GM21367 (cell line): ENCODE results near the gene KCTD17.

Experiments used
- ATAC-seq: cut with Tn5 transposase; IDR thresholded peaks from one replicate; pipeline ENCODE4 v1.9.1; 2021; ENCODE audit not compliant: unreplicated experiment

KCTD17 gene

DNA sequence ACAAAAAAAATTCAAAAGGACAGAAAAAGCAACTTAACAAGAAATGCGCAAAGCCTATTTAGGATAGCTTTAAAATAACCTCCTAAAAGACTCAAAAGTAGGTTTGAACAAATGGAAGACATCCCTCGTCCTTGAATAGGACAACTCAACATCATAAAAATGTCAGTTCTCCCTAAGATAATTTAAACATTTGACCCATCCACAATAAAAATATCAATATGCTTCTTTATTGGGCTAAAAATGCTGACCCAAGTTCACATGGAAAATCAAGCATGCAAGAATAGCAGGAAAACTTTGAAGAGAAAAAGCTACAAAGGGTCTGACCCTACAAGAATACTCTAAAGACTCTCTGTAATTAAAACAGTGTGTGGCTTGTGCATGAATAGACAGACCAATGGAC lies 12.1 kb upstream of the KCTD17 start:
- no peak for ATAC-seq

DNA sequence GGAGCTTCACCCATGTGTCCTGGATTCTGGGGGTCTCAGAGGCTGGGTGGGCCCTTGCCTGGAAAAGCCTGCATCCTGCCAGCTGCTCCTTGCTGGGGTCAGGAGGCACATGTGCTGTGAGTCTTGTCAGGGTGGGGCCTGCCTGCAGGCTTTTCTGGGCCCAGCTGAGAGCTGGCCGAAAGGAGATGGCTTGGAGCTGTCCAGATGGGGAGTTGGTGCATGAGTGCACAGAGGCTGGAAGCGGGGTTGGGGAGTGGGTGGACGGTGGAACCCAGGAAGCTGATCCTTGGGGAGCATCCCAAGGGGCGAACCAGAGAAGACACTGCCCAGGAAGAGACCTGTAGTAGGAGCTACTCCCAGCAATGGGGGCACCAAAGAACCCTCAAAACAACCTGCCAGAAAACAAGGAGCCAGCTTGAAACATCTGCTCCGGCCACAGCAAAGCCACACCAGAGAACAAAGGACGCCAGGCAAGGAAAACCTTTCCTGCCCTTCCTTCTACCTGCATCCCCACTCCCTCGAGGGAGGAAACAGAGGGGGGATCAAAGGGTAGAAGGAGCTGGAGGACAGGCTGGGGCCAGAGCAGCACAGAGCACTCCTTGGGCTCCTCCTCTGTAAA lies 8.2 kb upstream of the KCTD17 start:
- ATAC-seq, result no peak

DNA sequence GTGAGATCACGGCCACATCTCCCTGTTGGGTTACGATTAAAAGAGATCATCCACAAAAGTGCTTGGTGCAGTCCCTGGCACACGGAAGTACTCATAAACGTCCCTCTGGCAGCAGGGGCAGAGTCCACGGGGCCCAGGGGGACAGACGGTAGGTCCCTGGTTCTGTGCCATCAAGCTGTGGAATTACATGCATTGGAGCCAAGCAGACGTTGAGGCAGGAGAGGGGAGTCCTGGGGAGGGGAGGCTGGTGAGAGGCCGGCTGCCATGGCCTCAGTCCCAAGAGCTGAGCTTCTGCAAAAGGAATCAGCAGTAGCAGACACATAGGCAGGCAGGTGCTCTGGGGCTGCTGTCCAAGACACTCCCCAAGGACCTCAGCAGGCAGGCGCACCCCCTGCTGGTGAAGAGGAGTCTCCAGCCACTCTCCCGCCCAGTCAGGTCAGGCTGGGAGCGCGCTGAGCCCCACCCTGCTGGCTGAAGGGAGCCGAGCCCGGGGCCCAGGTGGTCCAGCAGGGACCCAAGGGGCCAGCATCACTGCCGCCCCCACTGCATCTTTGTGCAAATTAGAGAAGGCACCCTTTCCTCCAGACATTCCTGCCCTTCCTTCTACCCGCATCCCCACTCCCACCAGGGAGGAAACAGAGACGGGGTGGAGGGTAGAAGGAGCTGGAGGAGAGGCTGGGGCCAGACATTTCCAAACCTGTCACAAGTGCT lies 7.6 kb upstream of the KCTD17 start:
- ATAC-seq, result no peak

DNA sequence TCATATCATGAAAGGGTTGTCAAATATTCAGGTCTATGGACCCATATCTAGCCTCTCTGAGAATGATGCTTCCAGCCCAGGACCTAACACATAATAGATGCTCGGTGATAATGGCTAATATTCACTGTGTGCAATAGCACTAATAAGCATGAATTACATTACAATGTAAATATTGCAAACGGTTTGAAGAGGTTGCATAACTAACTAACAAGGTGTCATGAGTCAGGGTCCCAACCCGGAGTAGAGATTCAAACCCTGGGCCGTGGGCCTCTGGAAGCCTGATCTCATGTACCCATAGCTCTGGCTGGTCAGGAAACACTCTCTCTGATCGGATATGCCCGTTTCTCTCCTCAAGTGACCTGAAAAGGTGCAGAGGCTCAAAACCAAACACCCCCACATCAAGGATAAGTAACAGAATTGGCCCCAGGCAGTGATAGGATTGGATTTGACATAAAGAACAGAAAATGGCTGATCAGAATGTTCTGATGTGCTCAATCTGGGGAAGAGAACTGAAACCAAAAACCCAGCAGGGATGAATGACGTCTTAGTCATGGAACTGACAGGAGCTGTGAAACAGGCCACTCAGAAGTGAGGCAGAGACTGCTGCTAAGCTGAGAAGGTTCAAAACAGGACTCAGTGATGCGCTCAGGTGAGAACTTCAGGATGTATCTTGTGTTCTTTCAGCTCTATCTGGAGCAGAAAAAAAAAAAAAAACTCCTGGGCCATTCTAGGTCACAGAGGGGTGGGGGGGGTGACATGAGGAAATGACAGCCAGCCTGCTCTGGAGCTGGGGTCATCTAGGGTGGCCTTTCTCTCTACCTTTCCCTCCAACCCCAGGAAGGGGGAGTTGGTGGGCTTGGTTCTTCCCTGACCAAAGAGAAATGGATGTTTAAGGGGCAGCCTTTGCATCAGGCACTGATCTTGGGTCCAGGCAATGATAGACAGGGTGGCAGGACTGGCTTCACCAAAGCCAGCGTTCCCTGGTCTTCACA lies 6.6 kb upstream of the KCTD17 start:
- no peak for ATAC-seq

DNA sequence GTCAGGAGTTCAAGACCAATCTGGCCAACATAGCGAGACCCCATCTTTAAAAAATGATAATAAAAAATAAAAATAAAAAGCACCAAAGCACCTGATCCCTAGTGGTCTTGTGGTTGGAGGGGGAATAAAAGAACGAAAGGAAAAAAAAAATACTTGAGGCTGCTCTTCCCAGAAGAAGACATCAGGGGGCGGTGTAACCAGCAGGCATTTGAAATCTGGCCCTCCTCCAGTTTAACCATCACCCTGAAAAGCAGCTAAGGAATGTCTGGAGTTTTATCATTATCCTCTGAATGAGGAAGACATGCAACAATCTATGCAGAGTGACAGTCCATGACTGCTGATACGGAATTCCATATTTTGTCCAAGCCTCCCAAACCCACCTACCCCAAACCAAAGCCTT lies 5.6 kb upstream of the KCTD17 start:
- no peak for ATAC-seq

DNA sequence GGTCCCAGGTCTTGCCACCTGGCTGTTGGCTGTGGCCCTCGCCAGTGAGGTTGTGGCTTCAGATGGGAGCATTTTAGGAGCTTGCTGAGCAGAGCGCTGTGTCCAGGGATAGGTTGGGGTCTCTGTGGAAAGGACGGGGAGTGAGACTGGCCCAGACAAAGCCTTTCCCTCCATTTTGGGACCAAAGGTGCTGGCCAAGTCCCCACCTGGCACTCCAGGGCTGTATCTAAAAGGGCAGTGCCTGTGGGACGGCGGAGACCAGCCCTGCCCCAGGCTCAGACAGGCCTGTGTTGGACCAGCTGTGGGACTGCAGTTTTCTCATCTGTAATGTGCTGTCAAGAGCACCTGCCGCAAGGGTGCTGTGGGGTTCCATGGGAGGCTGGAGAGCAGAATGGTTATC lies 5.0 kb upstream of the KCTD17 start:
- ATAC-seq, result no peak

DNA sequence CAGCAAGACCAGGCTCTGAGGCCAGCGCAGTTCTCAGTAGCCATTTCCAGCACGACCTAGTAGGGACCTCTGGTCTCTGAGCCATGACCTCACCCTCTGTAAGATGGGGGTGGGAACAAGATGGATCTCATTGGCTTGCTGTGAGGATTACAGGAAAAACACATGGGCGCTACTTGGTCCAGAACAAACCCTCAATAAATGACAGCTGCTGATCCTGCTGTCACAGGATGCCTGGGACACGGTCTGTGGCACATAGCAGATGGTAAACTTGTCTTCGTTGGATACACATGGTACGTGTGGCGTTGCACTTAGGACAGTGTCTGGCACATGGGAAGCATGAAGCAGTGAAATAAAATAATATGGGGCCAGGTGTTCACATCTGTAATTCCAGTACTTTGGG lies 4.5 kb upstream of the KCTD17 start:
- no peak for ATAC-seq

DNA sequence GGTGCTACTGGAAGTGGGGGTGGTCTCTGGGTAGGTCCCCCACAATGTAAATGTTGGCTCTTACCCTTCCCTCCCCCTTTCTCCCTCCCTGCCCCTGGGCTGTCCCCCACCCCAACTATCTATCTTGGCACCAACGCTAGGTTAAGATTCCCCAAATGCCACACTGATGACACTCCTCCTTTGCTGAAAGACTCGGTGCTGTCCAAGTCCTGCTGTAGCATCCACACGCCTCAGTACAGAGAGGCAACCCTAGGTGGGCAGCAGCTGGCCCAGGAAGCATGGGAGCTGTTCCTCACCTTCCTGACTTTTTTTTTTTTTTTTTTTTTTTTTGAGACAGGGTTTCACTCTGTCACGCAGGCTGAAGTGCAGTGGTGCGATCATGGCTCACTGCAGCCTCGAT lies 3.4 kb upstream of the KCTD17 start:
- no peak for ATAC-seq

DNA sequence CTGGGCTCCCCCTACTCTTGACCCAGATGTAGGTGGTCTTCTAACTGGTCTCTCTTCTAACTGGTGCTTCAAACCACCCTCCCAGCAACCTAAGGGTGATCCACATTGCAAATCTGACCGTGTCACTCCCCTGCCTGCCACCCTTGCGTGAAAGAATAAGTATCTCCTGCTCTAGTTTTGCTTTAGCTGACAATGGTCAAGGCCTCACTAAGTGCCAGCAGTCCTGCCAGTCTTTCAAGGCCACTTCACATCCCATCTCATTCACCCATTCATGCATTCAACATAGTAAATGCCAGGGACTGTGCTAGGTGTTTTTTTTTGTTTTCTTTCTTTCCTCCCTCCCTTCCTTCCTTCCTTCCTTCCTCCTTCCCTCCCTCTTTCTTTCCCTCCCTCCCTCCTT lies 2.3 kb upstream of the KCTD17 start:
- ATAC-seq, result no peak

DNA sequence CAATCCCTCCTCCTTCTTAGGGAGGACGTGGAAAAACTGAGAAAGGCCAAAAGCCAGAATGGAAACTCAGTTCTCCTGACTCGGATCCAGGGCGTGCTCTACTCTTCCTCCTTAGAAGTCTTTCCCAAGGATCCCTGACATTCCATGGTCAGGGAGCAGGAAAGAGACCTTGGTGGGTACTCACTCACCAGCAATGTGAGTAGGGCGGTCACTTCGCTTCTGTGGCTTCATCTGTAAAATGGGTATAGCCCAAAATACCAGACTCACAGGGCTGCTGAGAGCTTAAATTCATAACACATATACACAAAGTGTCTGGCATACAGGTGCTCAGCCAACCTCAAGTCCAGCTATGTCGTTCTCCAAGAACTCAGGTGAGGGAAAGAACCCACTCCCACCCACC lies 629 bp upstream of the KCTD17 start:
- ATAC-seq, result no peak

DNA sequence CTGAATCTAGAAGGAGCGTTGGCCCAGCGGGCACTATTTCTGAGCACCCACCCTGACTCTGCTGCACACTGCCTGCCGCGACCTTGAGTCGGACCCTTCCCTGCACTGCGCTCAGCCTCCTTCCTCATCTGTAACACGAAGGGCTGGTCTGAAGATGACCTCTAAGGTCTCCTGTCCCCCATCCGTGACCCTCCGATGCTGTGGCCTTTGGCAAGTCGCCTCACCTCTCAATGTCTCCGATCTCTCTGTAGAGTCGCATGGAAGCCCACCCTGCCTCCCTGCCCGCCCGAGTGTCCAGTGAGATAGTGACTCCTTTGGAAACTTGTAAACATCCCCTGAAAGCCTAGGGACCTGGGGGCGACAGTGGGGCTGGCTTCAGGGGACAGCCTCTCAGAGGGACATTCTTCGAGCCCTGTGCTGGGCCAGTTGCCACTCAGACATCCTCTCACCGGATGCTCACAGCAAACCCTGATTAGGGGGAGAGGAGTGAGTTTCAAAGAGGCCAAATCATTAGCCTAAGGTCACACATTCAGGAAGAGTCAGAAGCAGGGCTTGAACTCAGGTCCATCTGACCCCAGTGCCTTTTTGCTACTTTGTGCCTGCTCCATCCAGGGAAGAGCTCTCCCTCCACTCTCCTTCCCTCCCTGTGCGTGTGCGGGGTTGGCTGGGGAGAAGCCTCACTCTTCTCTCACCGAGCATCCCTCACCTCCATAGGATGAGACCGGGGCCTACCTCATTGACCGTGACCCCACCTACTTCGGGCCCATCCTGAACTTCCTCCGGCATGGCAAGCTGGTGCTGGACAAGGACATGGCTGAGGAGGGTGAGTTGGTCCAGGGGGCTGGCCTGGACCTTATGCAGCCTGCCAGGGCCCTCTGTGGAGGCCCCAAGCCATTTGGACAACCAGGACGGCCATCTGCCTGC lies 1.1 kb downstream of the KCTD17 start:
- no peak for ATAC-seq

DNA sequence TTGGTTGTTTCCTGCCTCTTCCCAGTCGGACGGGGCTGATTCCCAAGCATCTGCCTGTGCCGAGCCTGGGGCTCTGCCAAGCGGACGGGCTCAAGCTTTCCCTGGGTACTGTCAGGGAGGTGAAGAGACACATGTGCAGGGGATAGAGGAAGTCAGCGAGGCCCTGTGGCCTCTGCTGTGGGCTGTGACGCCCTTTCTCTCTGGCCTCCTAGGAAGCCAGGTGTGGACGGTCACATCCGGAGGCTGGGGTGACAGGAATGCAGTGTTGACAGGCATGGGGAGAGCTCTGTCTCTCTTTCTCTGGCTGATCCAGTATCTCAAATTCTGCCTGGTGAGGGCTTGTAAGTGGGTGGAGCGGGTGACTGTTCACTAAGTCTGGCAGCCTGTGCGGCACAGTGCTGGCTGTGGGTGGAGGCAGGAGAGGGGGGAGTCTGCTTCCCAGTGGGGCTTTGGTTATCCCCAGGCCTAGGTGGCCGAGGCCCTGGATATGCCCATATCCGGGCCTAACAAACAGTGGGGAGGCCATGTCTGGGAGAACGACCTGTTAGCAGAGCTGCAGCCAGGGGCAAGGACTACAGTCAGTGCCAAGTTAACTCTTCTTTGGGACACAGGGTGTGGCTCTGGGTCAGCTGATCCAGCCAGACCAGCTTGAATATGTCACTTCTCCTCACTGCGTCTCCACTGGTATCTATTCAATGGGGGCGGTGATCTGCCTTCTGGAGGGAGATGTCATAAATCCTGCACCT lies 1.9 kb downstream of the KCTD17 start:
- no peak for ATAC-seq

DNA sequence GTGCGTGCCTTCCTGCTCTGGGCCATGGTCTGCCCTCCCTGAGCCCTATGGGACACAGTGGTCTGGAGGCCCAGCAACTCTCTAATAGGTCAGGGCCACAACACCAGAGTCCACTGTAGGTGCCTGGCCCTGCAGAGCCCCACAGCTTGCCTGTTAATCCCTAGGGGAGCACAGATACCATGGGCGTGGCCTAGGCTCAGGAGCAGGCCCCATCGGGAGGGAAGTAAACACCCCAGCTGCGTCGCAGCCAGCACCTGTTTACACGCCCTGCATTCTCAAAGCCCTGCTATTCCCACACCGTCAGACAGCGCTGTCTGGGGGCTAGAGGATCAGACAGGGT lies 2.5 kb downstream of the KCTD17 start:
- ATAC-seq, result no peak

DNA sequence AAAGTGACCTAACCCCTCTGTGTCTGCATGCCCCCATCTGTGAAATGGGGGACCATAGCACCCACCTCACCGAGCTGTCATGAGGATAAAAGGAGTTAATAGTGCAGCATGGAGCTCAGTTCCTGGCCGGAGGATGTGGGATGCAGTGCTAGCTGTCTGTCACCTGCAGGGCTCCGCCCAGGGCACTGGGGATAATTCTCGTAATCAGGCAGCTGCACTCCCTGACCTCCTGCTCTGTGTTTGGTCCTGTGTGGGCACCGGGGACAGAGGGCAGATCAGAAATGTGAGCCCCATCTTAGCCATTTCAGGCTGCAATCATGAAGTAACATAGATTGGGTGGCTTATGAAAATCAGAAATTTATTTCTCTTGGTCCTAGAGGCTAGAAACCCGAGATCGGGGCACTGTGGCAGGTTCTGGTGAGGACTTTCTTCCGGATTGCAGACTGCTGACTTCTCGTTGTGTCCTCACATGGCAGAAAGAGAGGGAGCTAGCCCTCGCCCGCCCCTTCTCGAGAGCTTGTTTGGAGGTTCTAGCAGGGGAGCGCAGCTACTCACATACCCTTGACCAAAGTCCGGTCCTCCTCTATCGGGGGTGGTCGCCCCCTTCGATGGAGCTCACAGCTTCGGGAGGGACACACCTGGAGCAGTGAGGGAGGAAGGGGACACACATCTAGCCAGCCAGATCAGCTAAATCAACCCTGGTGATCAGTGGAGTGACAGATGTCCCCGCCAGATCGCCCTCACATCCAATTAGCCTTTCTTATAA lies 3.2 kb downstream of the KCTD17 start:
- ATAC-seq, result no peak

DNA sequence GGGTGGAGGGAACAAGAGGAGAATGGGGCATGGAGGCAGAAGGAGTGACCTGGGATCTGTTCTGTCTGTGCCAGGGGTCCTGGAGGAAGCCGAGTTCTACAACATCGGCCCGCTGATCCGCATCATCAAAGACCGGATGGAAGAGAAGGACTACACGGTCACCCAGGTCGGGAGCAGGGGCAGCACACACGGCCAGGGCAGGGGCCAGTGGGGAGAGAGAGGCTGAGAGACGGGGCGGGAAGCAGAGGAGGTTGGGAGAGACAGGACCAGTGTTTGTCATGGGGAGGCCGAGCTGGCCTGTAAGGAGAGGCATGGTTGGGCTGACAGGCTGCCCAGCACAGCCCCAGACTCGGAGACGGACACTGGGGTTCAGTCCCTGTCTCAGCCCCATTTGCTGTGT lies 4.7 kb downstream of the KCTD17 start:
- no peak for ATAC-seq

DNA sequence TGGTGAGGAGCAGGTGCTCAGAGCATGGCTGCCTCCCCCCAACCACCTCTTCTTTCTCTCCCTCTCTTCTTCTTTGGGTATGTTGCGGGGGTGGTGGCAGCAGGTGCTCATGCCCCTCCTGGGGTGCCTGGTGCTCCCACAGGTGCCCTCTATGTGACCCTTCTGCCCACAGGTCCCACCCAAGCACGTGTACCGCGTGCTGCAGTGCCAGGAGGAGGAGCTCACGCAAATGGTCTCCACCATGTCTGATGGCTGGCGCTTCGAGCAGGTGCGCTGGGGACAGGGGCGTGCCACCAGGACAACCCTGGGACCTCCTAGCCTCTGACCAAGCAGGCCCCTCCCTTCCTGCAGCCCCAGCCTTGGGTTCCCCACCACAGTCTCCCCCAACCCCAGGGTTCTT lies 5.7 kb downstream of the KCTD17 start:
- no peak for ATAC-seq

DNA sequence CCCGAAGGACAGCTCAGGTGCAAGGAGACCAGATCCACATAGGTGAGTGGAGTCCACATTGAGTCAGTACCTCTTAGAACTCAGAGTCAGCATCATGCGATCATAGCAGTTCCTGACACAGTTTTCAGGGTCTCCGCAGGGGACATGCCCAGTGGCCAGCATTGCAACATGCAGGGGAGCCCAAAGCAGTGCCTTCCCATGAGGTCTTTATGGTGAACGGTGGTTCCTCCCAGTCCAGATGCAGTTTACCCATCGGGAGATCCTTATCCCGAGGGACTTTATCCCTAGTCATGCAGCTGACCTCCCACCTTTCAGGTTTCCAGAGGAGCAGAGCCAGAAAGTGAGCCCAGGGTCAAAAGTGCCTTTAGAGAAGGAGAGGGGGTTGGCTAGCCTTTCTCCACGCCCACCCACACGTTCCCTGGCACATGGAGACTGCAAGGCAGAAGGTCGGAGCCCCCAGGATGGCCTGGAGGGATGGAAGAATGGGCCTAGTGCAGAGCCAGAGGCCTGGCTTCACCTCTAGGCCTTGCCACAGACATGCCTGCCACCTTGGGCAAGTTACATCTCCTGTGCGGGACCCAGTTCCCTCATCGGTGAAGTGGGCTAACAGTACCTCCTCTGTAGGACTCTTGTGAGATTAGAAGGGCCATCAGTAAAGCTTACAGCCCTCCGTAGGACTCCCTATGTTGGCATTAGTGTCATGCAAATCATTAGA lies 6.4 kb downstream of the KCTD17 start:
- ATAC-seq, result no peak

DNA sequence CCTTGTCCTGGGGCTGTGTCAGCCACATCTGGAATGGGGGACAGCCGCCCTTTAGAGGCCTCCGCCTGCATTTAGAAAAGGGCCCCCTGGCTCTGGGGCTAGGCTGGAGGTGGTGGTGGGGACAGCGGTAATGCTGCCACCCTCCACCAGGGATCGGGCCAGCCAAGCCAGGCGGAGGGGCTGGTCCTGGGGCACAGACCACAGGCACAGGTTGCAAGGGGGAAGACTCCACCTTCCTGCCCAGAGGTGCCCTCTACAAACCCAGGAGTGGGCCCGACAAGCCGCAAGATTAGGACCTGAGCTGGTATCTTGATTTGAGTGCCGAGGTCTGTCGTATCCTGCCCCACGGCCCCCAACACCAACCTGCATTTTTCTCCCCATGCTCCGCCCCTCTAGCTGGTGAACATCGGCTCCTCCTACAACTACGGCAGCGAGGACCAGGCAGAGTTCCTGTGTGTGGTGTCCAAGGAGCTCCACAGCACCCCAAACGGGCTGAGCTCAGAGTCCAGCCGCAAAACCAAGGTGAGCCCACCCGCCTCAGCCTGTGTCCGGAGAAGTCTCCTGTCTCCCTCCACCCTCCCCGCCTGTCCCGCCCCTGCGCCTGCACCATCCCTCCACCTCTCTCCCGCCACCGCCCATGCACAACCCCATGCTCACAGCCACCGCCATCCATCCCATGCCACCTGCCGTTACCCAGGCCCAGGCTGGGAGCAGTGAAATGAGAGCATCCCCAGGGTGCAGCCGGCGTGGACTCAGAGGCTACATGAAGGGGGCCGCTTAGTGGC lies 7.6 kb downstream of the KCTD17 start:
- no peak for ATAC-seq
